ENCODE data around the gene ATP8A1. TPM values are rescaled to one million over a fixed set of nuclear protein-coding genes. Genes with fewer than 3 reads are reported as not detected.

Gene ATP8A1
- total RNA-seq = 0.59 and 0.65 TPM in 2 replicates

DNA sequence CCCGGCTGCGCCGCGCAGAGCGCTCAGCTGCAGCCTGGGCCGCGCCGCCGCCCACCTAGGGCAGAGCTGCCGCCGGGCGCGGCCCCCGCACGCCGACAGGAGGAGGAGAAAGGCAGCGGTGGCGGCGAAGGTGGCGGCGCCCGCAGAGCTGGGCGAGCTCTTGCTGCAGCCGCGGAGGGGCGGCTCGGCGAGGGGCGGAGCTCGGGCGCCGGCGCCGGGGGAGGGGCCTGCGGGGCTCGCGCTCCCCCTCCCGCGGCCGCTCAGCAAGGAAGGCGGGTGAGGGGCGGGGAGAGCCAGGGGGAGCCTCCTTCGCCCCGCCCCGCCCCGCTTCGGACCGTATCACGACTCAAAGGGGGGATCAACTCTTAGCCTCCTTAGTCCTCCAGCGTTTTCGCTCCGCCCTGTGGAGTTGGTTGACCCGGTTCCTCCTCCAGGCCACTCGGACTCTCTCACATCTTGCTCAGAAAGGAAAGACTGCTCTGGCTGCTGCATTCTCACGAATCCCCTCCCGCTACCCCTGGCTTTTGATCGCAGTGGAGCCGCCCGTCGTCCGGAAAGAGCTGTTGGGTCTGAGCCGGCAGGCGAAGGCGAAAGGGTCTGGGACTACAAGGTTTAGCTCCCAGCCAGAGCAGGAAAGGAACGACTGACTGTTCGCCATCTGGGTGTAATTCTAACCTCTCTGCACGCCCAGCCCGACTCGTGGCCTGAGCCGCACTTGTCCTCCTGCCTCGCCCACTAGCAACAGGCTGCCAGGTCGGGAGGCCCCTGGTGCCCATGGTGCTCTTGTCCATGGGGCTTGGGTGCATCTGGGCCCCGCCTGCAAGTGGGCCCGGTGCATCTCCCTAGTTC, at the start of gene ATP8A1:
Gene ATP8A1 (minus strand): TSS at position 162 of the 849 bp plus-strand sequence. CDS start 232 bp downstream, outside the sequence.

DNA sequence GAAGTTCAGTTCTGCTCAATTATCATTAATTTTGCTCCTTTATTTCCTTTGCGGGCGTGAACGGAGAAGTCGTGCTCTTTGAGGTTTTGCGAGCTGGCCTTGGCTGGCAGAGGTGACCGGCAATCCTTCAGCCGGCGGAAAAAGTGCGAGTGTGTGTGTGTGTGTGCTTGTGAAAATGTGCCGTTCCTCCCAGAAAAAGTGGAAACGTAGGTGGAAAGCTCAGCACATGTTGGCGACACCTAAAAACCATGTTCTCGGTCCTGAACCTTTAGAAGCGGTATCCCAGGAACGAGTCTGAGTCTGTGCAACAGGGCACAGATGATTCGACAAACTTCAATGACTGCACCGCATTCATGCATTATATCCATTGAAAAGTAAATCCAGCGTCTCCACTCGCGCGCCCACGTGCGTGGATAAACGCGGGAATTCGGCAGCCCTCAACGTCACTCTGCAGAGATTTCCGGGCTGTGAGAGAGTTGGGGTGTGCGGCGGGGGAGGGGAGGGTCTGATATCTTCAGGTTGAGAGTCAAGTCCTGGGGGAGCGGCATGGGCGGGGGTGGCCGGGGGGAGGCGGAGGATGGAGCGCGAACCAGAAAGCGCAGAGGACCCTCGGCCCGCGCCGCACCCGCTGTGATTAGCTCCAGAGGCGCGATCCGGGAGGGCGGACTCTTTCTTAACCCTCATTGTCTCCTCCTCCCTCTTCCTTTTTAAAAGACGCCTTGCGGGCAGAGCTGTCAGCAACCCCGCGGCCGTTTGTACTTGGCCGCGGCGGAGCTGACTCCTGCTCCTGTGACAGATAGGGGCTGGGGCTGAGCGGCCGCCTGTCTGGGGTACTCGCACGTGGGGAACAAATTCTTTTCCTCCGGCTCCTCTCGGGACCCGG, 259.9 kb downstream of the ATP8A1 start, which contains the start of gene SHISA3:
Gene SHISA3 (plus strand): TSS at position 737 of the 883 bp plus-strand sequence. CDS start 569 bp downstream, outside the sequence.

Other genes starting within 250 kb of the ATP8A1 start
- gene GRXCR1, start 235.6 kb upstream of the ATP8A1 start, total RNA-seq = not detected in 2 replicates